HG03378 (cell line): ENCODE results near the gene KYAT1.
"Not testable (repeated sequence)": the region's sequence is repeated elsewhere in the genome, so short reads cannot be mapped to it uniquely, and the experiment has no call there.

ENCODE experiments used
- ATAC-seq: cut with Tn5 transposase; IDR thresholded peaks from one replicate; pipeline ENCODE4 v1.9.1; 2021; ENCODE audit warnings: mild to moderate bottlenecking, moderate library complexity; ENCODE audit not compliant: unreplicated experiment

Gene KYAT1

GRCh38 chr9:128886211-128886891 lies 4.6 kb upstream of the KYAT1 start:
- ATAC-seq, result no peak

- ATAC-seq, result no peak
Observed at GRCh38 chr9:128885798-128886197, 4.0 kb upstream of the KYAT1 start.

DNA sequence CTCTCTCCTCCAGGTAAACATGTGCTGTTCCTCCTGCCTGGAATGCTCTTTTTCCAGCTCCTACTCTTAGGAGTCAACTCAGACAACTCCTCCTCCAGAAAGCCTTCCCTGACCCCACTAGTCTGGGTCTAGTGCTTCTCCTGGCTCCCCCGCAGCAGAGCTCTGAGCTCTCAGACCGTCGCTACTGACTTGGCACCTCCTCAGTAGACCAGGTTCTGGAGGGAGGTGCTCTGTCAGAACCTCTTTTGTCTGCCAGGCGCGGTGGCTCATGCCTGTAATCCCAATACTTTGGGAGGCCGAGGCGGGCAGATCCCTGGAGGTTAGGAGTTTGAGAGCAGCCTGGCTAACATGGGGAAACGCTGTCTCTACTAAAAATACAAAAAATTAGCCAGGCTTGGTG lies 3.6 kb upstream of the KYAT1 start:
- no peak for ATAC-seq

- no peak for ATAC-seq
Observed at GRCh38 chr9:128884164-128884563, 2.4 kb upstream of the KYAT1 start.

DNA sequence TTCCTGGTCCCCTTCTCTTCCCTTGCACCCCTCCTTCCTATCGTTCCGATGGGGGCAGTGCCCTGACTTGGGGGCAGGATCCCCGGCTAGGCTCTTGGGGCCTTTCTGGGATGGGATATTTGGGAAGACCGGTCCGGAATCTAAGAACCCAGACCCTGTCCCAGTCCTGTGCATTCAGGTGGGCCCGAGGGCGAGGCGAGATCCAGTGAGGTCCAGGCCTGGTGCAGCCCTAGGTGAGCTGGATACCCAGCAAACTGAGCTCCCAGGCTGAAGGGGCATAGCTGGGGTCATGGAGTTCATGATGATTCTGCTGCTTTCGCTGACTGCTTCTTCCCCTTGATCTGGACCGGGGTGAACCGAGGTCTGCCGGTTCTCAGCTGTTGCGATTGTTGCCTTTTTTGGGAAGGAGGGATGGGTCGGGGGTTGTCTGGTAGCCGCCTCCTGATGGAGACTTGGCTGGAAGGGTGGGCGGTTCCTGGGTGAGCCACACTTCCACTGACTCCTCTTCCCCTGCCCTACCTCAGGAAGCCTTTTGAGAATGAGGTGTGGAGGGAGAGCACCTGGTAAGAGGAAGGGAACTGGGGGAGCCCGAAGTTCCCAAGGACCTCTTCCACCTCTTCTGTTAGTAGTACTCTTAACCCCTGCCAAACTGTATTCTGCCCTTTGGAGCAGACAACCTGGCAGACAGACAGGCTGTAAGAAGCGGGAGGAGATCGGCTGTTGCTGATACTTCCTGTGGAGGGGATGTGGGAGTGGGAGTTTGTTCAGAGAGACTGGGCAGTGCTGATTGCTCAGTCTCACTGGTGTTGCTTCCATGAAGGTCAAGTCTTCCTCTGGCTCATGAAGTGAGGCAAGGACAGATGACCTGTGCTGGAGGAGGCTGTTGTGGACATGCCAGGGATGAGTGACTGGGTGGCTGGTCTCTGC lies 1.2 kb upstream of the KYAT1 start:
- peak; percentile 3 for ATAC-seq

- no peak for ATAC-seq
Observed at GRCh38 chr9:128877852-128878251, 3.9 kb downstream of the KYAT1 start.

GRCh38 chr9:128870941-128871265 lies 10.8 kb downstream of the KYAT1 start:
- ATAC-seq, result not testable (repeated sequence)

GRCh38 chr9:128870128-128870940 lies 11.4 kb downstream of the KYAT1 start:
- no peak for ATAC-seq

DNA sequence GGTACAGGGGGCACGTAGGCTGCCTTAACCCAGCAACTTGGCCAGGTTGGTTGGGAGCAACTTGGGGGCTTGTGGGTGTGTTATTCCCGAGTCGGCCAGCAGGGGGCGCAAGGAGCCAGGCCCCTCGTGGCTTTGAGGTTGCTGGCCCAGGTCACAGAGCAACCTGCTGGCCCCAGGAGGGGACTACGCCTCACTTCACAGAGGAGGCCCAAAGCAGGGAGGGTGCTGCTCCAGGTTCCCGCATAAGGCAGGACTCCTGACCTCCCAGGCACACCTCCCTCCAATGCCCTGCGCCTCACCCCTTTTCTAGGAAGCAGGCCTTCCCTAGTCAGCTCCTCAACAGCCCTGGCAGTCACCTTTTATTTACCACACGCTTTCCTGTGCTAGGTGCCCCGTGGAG lies 18.1 kb downstream of the KYAT1 start:
- no peak for ATAC-seq

GRCh38 chr9:128862401-128862851 lies 19.3 kb downstream of the KYAT1 start:
- ATAC-seq, result no peak

DNA sequence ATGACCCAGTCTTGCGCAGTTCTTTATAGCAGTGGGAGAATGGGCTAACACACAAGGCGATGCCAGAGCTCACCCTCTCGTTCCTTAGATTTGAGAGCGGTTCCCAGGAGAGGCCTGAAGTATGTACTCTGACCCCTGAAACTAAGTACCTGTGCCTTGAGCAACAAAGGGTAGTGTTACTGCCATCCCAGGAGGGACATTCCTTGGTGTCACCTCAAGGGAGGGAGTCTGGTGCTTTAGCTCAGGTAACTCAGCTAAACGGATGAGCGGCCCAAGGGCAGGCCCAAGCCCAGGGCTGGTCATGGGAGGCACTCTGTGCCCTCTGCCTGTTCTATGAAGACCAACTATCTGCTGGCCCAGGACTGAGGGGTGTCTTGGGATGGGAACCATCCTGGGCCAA lies 20.2 kb downstream of the KYAT1 start:
- no peak for ATAC-seq

GRCh38 chr9:128860937-128861336 lies 20.8 kb downstream of the KYAT1 start:
- no peak for ATAC-seq

- not testable (repeated sequence) for ATAC-seq
Observed at GRCh38 chr9:128858476-128858875, 23.3 kb downstream of the KYAT1 start.

- ATAC-seq, result not testable (repeated sequence)
Observed at GRCh38 chr9:128854454-128854853, 27.3 kb downstream of the KYAT1 start.

GRCh38 chr9:128852646-128853045 lies 29.1 kb downstream of the KYAT1 start:
- ATAC-seq, result not testable (repeated sequence)

DNA sequence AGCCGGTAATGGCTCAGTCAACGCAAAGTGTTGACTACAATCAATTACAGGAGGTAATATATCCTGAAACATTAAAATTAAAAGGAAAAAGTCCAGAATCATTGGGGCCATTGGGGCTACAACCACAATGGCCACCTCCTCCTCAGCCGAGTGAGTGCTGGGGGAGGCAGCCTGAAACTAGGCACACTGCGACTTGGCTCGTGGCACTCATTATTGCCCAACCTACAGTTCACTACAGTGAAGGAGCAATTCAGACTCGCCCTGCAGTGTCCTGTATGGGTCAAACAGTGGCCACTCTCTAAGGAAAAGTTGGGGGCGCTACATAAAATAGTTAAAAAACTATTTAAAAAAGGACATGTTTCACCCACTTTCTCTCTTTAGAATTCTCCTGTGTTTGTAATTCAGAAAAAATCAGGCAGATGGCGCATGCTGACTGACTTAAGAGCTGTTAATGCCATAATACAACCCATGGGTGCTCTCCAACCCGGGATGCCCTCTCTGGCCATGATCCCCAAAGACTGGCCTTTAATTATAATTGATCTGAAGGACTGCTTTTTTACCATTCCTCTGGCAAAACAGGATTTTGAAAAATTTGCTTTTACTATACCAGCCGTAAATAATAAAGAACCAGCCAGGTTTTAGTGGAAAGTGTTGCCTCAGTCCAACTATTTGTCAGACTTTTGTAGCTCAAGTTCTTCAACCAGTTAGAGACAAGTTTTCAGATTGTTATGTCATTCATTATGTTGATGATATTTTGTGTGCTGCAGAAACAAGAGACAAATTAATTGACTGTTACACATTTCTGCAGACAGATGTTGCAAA lies 29.8 kb downstream of the KYAT1 start:
- ATAC-seq, result not testable (repeated sequence)

DNA sequence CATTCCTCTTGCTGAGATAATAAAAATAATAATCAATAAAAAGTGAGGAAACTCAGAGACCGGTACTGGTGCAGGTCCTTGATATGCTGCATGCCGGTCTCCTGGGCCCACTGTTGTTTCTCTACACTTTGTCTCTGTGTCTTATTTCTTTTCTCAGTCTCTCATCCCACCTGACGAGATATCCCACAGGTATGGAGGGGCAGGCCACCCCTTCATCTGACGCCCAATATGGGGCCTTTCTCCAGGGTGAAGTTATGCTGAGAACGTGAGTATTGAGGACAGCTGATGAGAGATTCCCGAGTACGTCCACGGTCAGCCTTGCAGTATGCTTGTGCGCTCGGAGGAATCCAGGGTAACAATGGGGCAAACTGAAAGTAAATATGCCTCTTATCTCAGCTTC lies 30.7 kb downstream of the KYAT1 start:
- not testable (repeated sequence) for ATAC-seq

- no peak for ATAC-seq
Observed at GRCh38 chr9:128847803-128848202, 33.9 kb downstream of the KYAT1 start.

DNA sequence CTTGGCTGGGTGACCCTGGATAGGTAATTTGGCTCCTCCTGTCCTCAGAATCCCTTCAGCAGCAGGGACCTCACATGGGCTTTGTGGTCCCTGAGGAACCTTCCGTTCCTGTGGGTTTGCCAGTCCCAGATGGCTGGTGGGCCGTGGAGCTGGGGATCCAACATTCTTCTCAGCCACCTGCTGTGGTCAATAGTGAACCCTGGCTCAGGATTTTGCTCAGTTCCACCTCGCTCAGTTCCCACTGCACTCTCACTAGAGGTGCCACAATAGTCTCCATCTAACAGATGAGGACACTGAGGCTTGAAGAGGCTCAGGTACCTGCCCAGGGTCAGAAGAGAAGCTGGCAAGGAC lies 35.1 kb downstream of the KYAT1 start:
- no peak for ATAC-seq

GRCh38 chr9:128845186-128845931 lies 36.4 kb downstream of the KYAT1 start:
- ATAC-seq, result no peak
